Peyer's patch (tissue), 4 donors: ENCODE data around the gene GAB1.

Experiments used
- CTCF ChIP-seq, 6 experiments: fragments of 450-650 bp in 4 of 6; fragments of 200-600 bp in 2 of 6; sonication (generic) in 1 of 6; IDR thresholded peaks; one replicate each; pipeline ENCODE4 v1.5.1; 2017 to 2019; ENCODE audit warnings: antibody characterized with exemption in 6 of 6, mild to moderate bottlenecking in 3 of 6, moderate library complexity in 1 of 6
- POLR2A ChIP-seq, 2 donors: fragments of 450-650 bp; IDR thresholded peaks; one replicate each; pipeline ENCODE4 v1.5.1; 2017; ENCODE audit warnings: antibody characterized with exemption in 2 of 2, mild to moderate bottlenecking in 2 of 2, moderate library complexity in 2 of 2

- TF ChIP-seq CTCF (IDR thresholded peaks at IDR 0.05): no peak
- no peak for TF ChIP-seq POLR2A (IDR thresholded peaks at IDR 0.05)
Measured at GRCh38 chr4:143326735-143327134, 9.9 kb upstream of the GAB1 start.
